HepG2 (cell line): ENCODE measurements around the gene LRPAP1.

ENCODE experiments used
- CEBPB ChIP-seq: IDR thresholded peaks from 2 replicates; pipeline ENCODE4 v1.6.1; 2011; ENCODE audit warnings: low read depth, low read length, improper control_type of control experiment, borderline replicate concordance
- GABPA ChIP-seq, 2 experiments: IDR thresholded peaks; 2 replicates each; pipeline ENCODE4 v1.6.1; 2011 to 2016; ENCODE audit warnings: low read depth in 2 of 2, low read length in 1 of 2, missing biosample characterization in 1 of 2, missing genetic modification characterization in 1 of 2
- NFE2L1 ChIP-seq: sonication (generic); formaldehyde crosslinking; IDR thresholded peaks from 2 replicates; pipeline ENCODE4 v1.4.0; 2020; ENCODE audit warnings: missing genetic modification reagents, mild to moderate bottlenecking, borderline replicate concordance
- RAD51 ChIP-seq: fragments of 450-650 bp; IDR thresholded peaks from 2 replicates; pipeline ENCODE4 v1.6.1; 2016; ENCODE audit warnings: borderline replicate concordance
- SALL2 ChIP-seq: sonication (generic); formaldehyde crosslinking; IDR thresholded peaks from 2 replicates; pipeline ENCODE4 v1.8.1; 2023; ENCODE audit warnings: mild to moderate bottlenecking, missing genetic modification reagents, inconsistent platforms
- YY1 ChIP-seq: IDR thresholded peaks from 2 replicates; pipeline ENCODE4 v1.6.1; 2011; ENCODE audit warnings: low read length, low read depth, moderate library complexity, mild to moderate bottlenecking; ENCODE audit not compliant: insufficient read depth, insufficient replicate concordance
- TF ChIP-seq, protein P1 (sequence below): sonication (generic); formaldehyde crosslinking; IDR thresholded peaks from 2 replicates; pipeline ENCODE4 v1.5.0; 2020; ENCODE audit warnings: mild to moderate bottlenecking, missing genetic modification reagents, moderate library complexity
- TF ChIP-seq, protein P2 (sequence below): sonication (generic); formaldehyde crosslinking; IDR thresholded peaks from 2 replicates; pipeline ENCODE4 v1.4.0; 2020; ENCODE audit warnings: missing genetic modification reagents
- TF ChIP-seq, protein P3 (sequence below): sonication (generic); formaldehyde crosslinking; IDR thresholded peaks from 2 replicates; pipeline ENCODE4 v1.8.0; 2022; ENCODE audit warnings: mild to moderate bottlenecking, missing genetic modification reagents, borderline replicate concordance
- TF ChIP-seq, protein P4 (sequence below): IDR thresholded peaks from 2 replicates; pipeline ENCODE4 v1.6.1; 2018; ENCODE audit warnings: missing genetic modification reagents, mild to moderate bottlenecking, missing compliant biosample characterization

DNA sequence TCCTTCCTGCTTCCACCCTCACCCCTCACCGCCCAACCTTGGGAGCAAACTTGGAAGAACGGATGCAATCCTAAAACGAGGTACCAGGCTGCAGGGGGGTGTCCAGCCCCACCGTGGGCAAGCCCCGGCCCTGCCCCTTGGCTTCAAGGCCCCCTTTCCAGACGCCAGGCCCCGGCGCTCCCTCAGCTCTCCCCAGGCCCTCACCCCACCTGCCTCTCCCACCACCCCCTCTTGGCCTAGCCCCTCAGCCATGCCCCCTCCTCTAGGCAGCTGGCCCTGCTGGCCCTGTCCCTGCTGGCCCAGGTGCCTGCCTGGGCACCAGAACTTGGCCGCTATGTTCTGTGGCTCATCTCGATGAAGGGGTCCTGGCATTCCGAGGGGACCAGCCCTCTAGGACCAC is 33.8 kb downstream of the LRPAP1 start:
- TF ChIP-seq, protein P1, sequence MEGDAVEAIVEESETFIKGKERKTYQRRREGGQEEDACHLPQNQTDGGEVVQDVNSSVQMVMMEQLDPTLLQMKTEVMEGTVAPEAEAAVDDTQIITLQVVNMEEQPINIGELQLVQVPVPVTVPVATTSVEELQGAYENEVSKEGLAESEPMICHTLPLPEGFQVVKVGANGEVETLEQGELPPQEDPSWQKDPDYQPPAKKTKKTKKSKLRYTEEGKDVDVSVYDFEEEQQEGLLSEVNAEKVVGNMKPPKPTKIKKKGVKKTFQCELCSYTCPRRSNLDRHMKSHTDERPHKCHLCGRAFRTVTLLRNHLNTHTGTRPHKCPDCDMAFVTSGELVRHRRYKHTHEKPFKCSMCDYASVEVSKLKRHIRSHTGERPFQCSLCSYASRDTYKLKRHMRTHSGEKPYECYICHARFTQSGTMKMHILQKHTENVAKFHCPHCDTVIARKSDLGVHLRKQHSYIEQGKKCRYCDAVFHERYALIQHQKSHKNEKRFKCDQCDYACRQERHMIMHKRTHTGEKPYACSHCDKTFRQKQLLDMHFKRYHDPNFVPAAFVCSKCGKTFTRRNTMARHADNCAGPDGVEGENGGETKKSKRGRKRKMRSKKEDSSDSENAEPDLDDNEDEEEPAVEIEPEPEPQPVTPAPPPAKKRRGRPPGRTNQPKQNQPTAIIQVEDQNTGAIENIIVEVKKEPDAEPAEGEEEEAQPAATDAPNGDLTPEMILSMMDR (CRISPR knock-in tag): no peak
- TF ChIP-seq, protein P2, sequence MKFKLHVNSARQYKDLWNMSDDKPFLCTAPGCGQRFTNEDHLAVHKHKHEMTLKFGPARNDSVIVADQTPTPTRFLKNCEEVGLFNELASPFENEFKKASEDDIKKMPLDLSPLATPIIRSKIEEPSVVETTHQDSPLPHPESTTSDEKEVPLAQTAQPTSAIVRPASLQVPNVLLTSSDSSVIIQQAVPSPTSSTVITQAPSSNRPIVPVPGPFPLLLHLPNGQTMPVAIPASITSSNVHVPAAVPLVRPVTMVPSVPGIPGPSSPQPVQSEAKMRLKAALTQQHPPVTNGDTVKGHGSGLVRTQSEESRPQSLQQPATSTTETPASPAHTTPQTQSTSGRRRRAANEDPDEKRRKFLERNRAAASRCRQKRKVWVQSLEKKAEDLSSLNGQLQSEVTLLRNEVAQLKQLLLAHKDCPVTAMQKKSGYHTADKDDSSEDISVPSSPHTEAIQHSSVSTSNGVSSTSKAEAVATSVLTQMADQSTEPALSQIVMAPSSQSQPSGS (CRISPR knock-in tag): no peak
- TF ChIP-seq NFE2L1 (CRISPR knock-in tag): no peak
- no peak for TF ChIP-seq CEBPB
- TF ChIP-seq, protein P3, sequence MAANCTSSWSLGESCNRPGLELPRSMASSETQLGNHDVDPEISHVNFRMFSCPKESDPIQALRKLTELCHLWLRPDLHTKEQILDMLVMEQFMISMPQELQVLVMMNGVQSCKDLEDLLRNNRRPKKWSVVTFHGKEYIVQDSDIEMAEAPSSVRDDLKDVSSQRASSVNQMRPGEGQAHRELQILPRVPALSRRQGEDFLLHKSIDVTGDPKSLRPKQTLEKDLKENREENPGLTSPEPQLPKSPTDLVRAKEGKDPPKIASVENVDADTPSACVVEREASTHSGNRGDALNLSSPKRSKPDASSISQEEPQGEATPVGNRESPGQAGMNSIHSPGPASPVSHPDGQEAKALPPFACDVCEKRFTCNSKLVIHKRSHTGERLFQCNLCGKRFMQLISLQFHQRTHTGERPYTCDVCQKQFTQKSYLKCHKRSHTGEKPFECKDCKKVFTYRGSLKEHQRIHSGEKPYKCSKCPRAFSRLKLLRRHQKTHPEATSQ: no peak
- TF ChIP-seq YY1: no peak
- TF ChIP-seq, protein P4, sequence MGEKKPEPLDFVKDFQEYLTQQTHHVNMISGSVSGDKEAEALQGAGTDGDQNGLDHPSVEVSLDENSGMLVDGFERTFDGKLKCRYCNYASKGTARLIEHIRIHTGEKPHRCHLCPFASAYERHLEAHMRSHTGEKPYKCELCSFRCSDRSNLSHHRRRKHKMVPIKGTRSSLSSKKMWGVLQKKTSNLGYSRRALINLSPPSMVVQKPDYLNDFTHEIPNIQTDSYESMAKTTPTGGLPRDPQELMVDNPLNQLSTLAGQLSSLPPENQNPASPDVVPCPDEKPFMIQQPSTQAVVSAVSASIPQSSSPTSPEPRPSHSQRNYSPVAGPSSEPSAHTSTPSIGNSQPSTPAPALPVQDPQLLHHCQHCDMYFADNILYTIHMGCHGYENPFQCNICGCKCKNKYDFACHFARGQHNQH (CRISPR knock-in tag): no peak
- TF ChIP-seq RAD51: no peak
- no peak for TF ChIP-seq GABPA (IDR thresholded peaks at IDR 0.05; ENCODE audit: low read depth, low read length)
- no peak for TF ChIP-seq GABPA (CRISPR knock-in tag; IDR thresholded peaks at IDR 0.05; ENCODE audit: low read depth)
- no peak for TF ChIP-seq SALL2 (CRISPR knock-in tag)
